ENCODE results near the gene OR10H2.

DNA sequence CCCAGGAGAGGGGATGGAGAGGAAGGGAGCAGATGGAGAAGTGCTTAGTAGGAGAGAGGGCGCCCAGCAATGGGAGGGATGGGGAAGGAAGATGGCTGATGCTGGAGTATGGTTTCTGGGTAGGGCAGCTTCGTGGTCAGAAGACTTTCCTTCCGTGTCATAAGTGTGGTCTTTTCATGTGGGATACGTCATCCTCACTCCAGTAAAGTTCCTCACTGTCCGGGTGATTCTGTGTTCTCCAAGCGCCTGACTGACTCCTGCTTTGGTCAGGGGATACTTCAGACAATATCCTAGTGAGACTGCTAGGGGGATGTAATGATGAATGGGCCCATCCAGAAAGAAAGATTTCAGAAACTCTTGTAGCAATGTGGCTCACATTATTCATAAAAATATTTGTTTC is 6.1 kb downstream of the OR10H2 start:
- TF ChIP-seq EZH2 (IDR thresholded peaks at IDR 0.05; ENCODE audit: borderline replicate concordance, insufficient read depth, low read length, poor library complexity, severe bottlenecking) (no peak), CTCF (IDR thresholded peaks at IDR 0.05; ENCODE audit: poor library complexity, severe bottlenecking) (no peak), MXI1 (conservative IDR thresholded peaks at IDR 0.05; ENCODE audit: poor library complexity, severe bottlenecking) (no peak), POLR2AphosphoS5 (IDR thresholded peaks at IDR 0.05) (no peak)

Measured in neural cell (in vitro differentiated cells).